ENCODE results near the gene IGSF11.

Gene IGSF11

GRCh38 chr3:118988198-118989130 is 46.2 kb downstream of the IGSF11 start:
- H3K27ac ChIP-seq (replicated peaks) = no peak overlapping the region
- DNase-seq (ENCODE audit: low read depth in 1 of 2, low spot score in 1 of 2) = no peak
- H3K27me3 ChIP-seq (ENCODE audit: insufficient read depth, poor library complexity, severe bottlenecking) = no peaks in the 10 kb centered on the region
- no peak overlapping the region for H3K4me3 ChIP-seq (replicated peaks; ENCODE audit: insufficient read depth, low read length)
- TF ChIP-seq REST (IDR thresholded peaks at IDR 0.05; ENCODE audit: insufficient replicate concordance, low read depth) (no peak), CTCF (IDR thresholded peaks at IDR 0.05; ENCODE audit: insufficient read depth, low read length) (no peak), GABPA (IDR thresholded peaks at IDR 0.05; ENCODE audit: low read depth) (no peak), POLR2AphosphoS5 (IDR thresholded peaks at IDR 0.05; ENCODE audit: low read depth) (no peak), SPI1 (IDR thresholded peaks at IDR 0.05; ENCODE audit: borderline replicate concordance, low read depth) (no peak)

- H3K4me3 ChIP-seq (replicated peaks; ENCODE audit: insufficient read depth, low read length) = no peak overlapping the region
- no peak for DNase-seq (ENCODE audit: low read depth in 1 of 2, low spot score in 1 of 2)
- H3K27me3 ChIP-seq (ENCODE audit: insufficient read depth, poor library complexity, severe bottlenecking) = no peaks in the 10 kb centered on the region
- H3K27ac ChIP-seq (replicated peaks) = no peak overlapping the region
- TF ChIP-seq GABPA (IDR thresholded peaks at IDR 0.05; ENCODE audit: low read depth) = no peak
- no peak for TF ChIP-seq CTCF (IDR thresholded peaks at IDR 0.05; ENCODE audit: insufficient read depth, low read length)
- no peak for TF ChIP-seq POLR2AphosphoS5 (IDR thresholded peaks at IDR 0.05; ENCODE audit: low read depth)
- no peak for TF ChIP-seq SPI1 (IDR thresholded peaks at IDR 0.05; ENCODE audit: borderline replicate concordance, low read depth)
- no peak for TF ChIP-seq REST (IDR thresholded peaks at IDR 0.05; ENCODE audit: insufficient replicate concordance, low read depth)
These were observed 47.2 kb downstream of the IGSF11 start for GRCh38 chr3:118987477-118987876.

GRCh38 chr3:118986734-118987133 is 47.9 kb downstream of the IGSF11 start:
- DNase-seq (ENCODE audit: low read depth in 1 of 2, low spot score in 1 of 2) = no peak
- no peak for TF ChIP-seq SPI1 (IDR thresholded peaks at IDR 0.05; ENCODE audit: borderline replicate concordance, low read depth)
- no peak for TF ChIP-seq CTCF (IDR thresholded peaks at IDR 0.05; ENCODE audit: insufficient read depth, low read length)
- TF ChIP-seq REST (IDR thresholded peaks at IDR 0.05; ENCODE audit: insufficient replicate concordance, low read depth) = no peak
- no peak for TF ChIP-seq POLR2AphosphoS5 (IDR thresholded peaks at IDR 0.05; ENCODE audit: low read depth)
- TF ChIP-seq GABPA (IDR thresholded peaks at IDR 0.05; ENCODE audit: low read depth) = no peak

More at GRCh38 chr3:118986734-118987133, 47.9 kb downstream of the IGSF11 start:
- Histone ChIP-seq H3K27me3 (ENCODE audit: insufficient read depth, poor library complexity, severe bottlenecking) (no peaks in the 10 kb centered on the region), H3K27ac (replicated peaks) (no peak overlapping the region), H3K4me3 (replicated peaks; ENCODE audit: insufficient read depth, low read length) (no peak overlapping the region)
